Measurements from ENCODE around the gene BCLAF3. TPM values are rescaled to one million over a fixed set of nuclear protein-coding genes. Genes with fewer than 3 reads are reported as not detected.

BCLAF3 gene
- total RNA-seq: 1 to 10 TPM; 6.2 to 8.2 (median 7.0) TPM
- polyA plus RNA-seq: 1 to 10 TPM; 1.7 to 3.7 (median 2.7) TPM
- long read RNA-seq, donor 1, partial matches to known transcripts: 1 of 2 reads
- long read RNA-seq, donor 1, other reads (novel, unspliced or antisense): 1 of 2 reads
- long read RNA-seq, donor 2, partial matches to known transcripts: 4 of 10 reads
- long read RNA-seq, donor 2, other reads (novel, unspliced or antisense): 6 of 10 reads

- ATAC-seq: peak; percentile 95 to 99 (median 96)
- TF ChIP-seq CTCF (IDR thresholded peaks at IDR 0.05): peak; percentile 75
- H3K4me3 ChIP-seq: peak within 1 kb of the TSS; percentile 87
- intact Hi-C loops (cut with DNase I): loop anchor here in 1 of 2 donors (5.0 kb wide), 1 partner anchor 83 kb away; no protein-coding TSS in a partner anchor
- peak within 1 kb of the TSS; percentile 83 for H3K27ac ChIP-seq
- H3K4me1 ChIP-seq: no peaks in the 10 kb centered on the region
- 0 to 17% methylated on average over 42 to 81 of the region's 103 CpGs; no CpG with 5 or more reads in 1 of the 3 donors for WGBS, 3 donors
- DNase-seq: peak; percentile 90 to 95
- peaks cover 0 to 8% (median 0%) of the 10 kb centered on the region in 3 donors for H3K27me3 ChIP-seq (ENCODE audit: insufficient read depth in 3 of 3, low read length in 2 of 3)
- H3K36me3 ChIP-seq (ENCODE audit: insufficient read depth in 1 of 2, low read depth in 1 of 2): no peaks in the 10 kb centered on the region
- no peaks in the 10 kb centered on the region for H3K9me3 ChIP-seq
These were observed at the start of gene BCLAF3 for GRCh38 chrX:19990556-19991349. Gene BCLAF3 (minus strand): TSS chrX:19991061. CDS start chrX:19970264, 20,797 bp downstream.

GRCh38 chrX:20038966-20039365 is 48.1 kb upstream of the BCLAF3 start:
- intact Hi-C loops (cut with DNase I): no loop called here
- DNase-seq: no peak
- H3K4me3 ChIP-seq: no peak overlapping the region
- no peaks in the 10 kb centered on the region for H3K27me3 ChIP-seq (ENCODE audit: insufficient read depth in 3 of 3, low read length in 2 of 3)
- H3K27ac ChIP-seq: no peak overlapping the region
- no peak for TF ChIP-seq CTCF (IDR thresholded peaks at IDR 0.05)
- no peaks in the 10 kb centered on the region for H3K36me3 ChIP-seq (ENCODE audit: insufficient read depth in 1 of 2, low read depth in 1 of 2)
- H3K4me1 ChIP-seq: no peaks in the 10 kb centered on the region
- ATAC-seq: no peak
- 83 to 90% (median 88%) methylated on average over 3 of the region's 3 CpGs for WGBS, 3 donors
- H3K9me3 ChIP-seq: no peaks in the 10 kb centered on the region

GRCh38 chrX:20037186-20037585 is 46.3 kb upstream of the BCLAF3 start:
- WGBS, 3 donors: 88 to 96% (median 91%) methylated on average over 6 of the region's 6 CpGs
- H3K4me1 ChIP-seq: no peaks in the 10 kb centered on the region
- ATAC-seq (no peak), DNase-seq (no peak)
- H3K4me3 ChIP-seq: no peak overlapping the region
- H3K9me3 ChIP-seq: no peaks in the 10 kb centered on the region
- H3K27ac ChIP-seq: no peak overlapping the region
- H3K27me3 ChIP-seq (ENCODE audit: insufficient read depth in 3 of 3, low read length in 2 of 3): no peaks in the 10 kb centered on the region
- no peak for TF ChIP-seq CTCF (IDR thresholded peaks at IDR 0.05)
- no peaks in the 10 kb centered on the region for H3K36me3 ChIP-seq (ENCODE audit: insufficient read depth in 1 of 2, low read depth in 1 of 2)
- intact Hi-C loops (cut with DNase I): no loop called here

- DNase-seq (no peak), ATAC-seq (no peak)
- Histone ChIP-seq H3K27ac (no peak overlapping the region), H3K27me3 (ENCODE audit: insufficient read depth in 3 of 3, low read length in 2 of 3) (no peaks in the 10 kb centered on the region), H3K36me3 (ENCODE audit: insufficient read depth in 1 of 2, low read depth in 1 of 2) (no peaks in the 10 kb centered on the region), H3K9me3 (no peaks in the 10 kb centered on the region), H3K4me1 (no peaks in the 10 kb centered on the region), H3K4me3 (no peak overlapping the region)
- WGBS, 3 donors: 68 to 76% (median 75%) methylated on average over 2 of the region's 2 CpGs
- intact Hi-C loops (cut with DNase I): no loop called here
- TF ChIP-seq CTCF (IDR thresholded peaks at IDR 0.05): no peak
These were observed 41.3 kb upstream of the BCLAF3 start for GRCh38 chrX:20032201-20032600.

Measured in psoas muscle (tissue), 8 donors.